Measurements from ENCODE around the gene NDP. TPM values are rescaled to one million over a fixed set of nuclear protein-coding genes. Genes with fewer than 3 reads are reported as not detected.

The NDP gene, protein sequence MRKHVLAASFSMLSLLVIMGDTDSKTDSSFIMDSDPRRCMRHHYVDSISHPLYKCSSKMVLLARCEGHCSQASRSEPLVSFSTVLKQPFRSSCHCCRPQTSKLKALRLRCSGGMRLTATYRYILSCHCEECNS
- not detected for total RNA-seq

DNA sequence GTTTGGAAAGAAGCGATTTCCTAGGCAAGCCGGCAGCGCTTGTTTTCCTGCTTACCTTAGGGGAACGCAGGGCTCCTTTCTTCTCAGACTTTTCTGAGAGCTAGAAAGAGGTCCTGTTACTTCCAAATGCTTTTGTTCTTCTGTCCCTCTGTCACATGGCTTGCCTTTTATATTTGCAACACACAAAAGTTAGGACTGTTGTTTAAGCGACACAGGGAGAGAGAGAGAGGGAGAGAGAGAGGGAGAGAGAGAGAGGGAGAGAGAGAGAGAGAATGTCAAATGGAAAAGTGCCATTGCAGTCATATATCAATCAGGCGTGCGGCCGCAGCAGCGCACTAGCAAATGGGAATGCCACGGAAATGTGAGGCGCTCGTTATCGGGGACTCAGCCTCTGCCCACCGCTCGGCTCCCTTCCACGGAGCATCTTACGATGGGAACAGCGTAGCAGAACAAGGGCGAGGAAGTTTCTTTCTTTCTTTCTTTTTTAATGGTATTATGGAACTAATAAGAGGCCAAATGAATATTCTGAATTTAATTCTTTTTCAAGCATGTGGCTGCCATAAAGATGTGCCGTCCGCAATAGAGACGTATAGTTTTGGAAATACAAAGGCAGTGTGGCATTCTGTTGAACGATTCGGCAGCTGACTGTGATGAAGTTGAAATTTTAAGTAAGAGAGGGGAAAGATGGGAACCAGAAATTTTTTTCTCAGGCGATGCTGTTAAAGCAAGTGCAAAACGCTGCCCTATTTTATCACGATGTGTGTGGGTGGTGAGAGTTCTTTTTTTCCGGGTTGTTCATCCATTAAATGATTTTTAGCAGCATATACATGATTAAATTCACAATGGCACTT, at the start of gene NDP:
TSS of gene NDP (minus strand) at position 142 of the 851 bp plus-strand sequence. CDS start 14,745 bp downstream, outside the sequence.
- intact Hi-C loops (cut with DNase I, micrococcal nuclease): loop anchor here in 1 of 2 experiments (5.0 kb wide), 1 partner anchor 269 kb away; no protein-coding TSS in a partner anchor
- H3K27ac Mint-ChIP-seq: no peak within 1 kb of the TSS
- DNase-seq (no peak), ATAC-seq (no peak)
- peak within 1 kb of the TSS; percentile 59 for H3K4me3 Mint-ChIP-seq
- H3K27me3 Mint-ChIP-seq: peaks cover 15% of the 10 kb centered on the region
- no peaks in the 10 kb centered on the region for H3K36me3 Mint-ChIP-seq (ENCODE audit: low read depth)
- peaks cover 9% of the 10 kb centered on the region for H3K4me1 Mint-ChIP-seq
- ChIA-PET CTCF (interaction anchor here (0.6 to 0.7 kb wide), 2 partner anchors 12 to 159 kb away, joined by 3 read pairs; no protein-coding TSS in a partner anchor), POLR2A (no interaction called here)
- no peaks in the 10 kb centered on the region for H3K9me3 Mint-ChIP-seq (ENCODE audit: low read depth)

DNA sequence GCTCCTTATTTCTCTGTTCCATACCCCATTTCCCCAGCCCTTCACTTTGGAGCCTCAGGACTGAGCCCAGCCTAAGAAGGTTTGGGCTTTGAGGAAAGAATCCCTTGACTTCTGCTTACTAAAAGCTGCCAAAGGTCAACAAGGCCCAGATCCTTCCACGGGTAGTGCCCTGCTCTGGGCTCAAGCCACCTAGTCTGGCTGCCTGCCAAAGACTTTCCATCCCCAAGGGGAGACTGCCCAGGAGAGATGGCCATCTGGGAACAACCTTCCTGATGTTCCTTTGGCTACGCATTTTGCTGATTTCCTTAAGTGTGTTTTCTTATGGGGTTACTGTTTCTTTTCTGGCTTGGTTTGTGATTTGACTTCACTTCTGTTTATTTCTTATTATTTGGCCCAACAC, 49.8 kb upstream of the NDP start:
- DNase-seq (no peak), ATAC-seq (no peak)
- Mint-ChIP-seq H3K4me3 (no peak overlapping the region), H3K36me3 (ENCODE audit: low read depth) (no peaks in the 10 kb centered on the region), H3K27ac (no peak overlapping the region), H3K27me3 (no peaks in the 10 kb centered on the region), H3K4me1 (no peaks in the 10 kb centered on the region), H3K9me3 (ENCODE audit: low read depth) (no peaks in the 10 kb centered on the region)
- CTCF ChIA-PET: no interaction called here
- POLR2A ChIA-PET: no interaction called here
- intact Hi-C loops (cut with DNase I, micrococcal nuclease): no loop called here

DNA sequence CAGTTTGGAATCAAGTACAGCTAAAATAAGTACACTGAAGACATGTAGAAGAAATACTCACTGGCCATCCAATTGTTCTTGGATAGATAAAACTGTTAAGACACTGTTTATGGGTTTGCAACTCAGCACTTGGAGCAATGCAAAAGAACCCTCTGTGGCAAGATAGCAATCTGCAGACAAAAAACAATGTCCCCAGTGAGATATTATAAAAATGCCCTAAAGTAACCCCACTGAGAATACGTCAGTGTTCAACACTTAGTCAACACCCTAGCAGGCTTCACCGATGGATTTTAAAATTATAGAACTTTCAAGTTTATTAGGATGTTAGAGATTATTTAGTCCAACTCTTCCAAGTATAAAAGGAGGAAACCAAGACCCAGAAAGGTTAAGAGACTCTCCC, 47.5 kb upstream of the NDP start:
- Mint-ChIP-seq H3K9me3 (ENCODE audit: low read depth) (no peaks in the 10 kb centered on the region), H3K36me3 (ENCODE audit: low read depth) (no peaks in the 10 kb centered on the region), H3K27me3 (no peaks in the 10 kb centered on the region), H3K27ac (no peak overlapping the region), H3K4me1 (no peaks in the 10 kb centered on the region), H3K4me3 (no peak overlapping the region)
- DNase-seq: no peak
- ChIA-PET POLR2A (no interaction called here), CTCF (no interaction called here)
- no peak for ATAC-seq
- intact Hi-C loops (cut with DNase I, micrococcal nuclease): no loop called here

DNA sequence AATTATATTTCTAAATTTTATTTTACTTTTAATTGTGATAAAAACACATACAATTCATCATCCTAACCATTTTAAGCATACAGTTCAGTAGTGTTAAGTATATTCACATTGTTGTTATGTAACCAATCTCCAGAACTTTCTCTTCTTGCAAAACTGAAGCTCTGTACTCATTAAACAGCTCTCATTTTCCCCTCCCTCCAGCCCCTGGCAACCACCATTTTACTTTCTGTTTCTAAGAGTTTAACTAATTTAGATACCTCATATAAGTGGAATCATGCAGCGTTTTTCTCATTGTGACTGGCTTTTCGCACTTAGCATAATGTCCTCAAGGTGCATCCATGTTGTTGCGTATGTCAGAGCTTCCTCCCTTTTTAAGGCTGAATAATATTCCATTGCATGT, 46.7 kb upstream of the NDP start:
- Mint-ChIP-seq H3K4me1 (no peaks in the 10 kb centered on the region), H3K36me3 (ENCODE audit: low read depth) (no peaks in the 10 kb centered on the region), H3K9me3 (ENCODE audit: low read depth) (no peaks in the 10 kb centered on the region), H3K27ac (no peak overlapping the region), H3K4me3 (no peak overlapping the region), H3K27me3 (no peaks in the 10 kb centered on the region)
- ChIA-PET CTCF (no interaction called here), POLR2A (no interaction called here)
- intact Hi-C loops (cut with DNase I, micrococcal nuclease): no loop called here
- ATAC-seq: peak; percentile 26
- DNase-seq: no peak

DNA sequence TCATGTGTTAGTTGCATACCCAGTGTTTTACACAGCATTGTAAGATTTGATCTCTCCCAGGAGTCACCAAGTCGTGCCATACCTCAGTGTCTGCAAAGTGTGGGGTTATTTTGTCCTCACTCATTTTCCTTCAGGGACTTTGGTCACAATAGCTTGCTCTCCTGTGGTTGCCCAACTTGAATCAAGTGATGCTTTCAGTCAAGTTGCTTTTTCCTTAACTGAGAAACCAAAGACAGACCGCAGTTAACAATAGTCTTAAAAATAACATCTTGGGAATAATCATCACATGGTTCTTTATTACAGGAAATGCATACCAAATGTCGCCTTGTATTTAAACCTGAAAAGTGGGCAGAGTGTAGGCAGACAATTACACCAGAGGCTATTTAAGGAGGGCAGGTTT, 44.5 kb upstream of the NDP start:
- DNase-seq (no peak), ATAC-seq (no peak)
- intact Hi-C loops (cut with DNase I, micrococcal nuclease): no loop called here
- H3K9me3 Mint-ChIP-seq (ENCODE audit: low read depth): no peaks in the 10 kb centered on the region
- no peaks in the 10 kb centered on the region for H3K27me3 Mint-ChIP-seq
- H3K36me3 Mint-ChIP-seq (ENCODE audit: low read depth): no peaks in the 10 kb centered on the region
- CTCF ChIA-PET: no interaction called here
- no peak overlapping the region for H3K4me3 Mint-ChIP-seq
- POLR2A ChIA-PET: no interaction called here
- peaks cover 7% of the 10 kb centered on the region for H3K4me1 Mint-ChIP-seq
- no peak overlapping the region for H3K27ac Mint-ChIP-seq

DNA sequence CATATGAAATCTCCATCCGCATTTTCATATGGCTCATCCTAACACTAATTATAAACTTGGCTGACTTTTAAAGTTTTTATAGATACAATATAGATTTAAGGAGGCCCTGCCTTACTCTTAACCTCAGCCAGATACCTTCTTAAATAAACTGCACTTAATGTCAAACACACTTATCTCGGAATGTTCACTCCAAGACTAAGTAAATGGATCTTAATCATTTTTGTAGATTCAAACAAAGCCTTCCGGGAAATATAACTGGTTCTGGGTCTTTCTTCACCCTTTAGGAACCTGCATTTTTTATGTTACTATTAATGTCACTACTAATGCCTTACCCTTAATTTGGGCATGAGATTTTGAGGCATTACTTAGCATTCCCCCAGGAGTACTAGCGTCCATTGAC, 43.7 kb upstream of the NDP start:
- no peak for DNase-seq
- peaks cover 12% of the 10 kb centered on the region for H3K4me1 Mint-ChIP-seq
- H3K4me3 Mint-ChIP-seq: no peak overlapping the region
- H3K9me3 Mint-ChIP-seq (ENCODE audit: low read depth): no peaks in the 10 kb centered on the region
- ChIA-PET POLR2A (no interaction called here), CTCF (no interaction called here)
- no peaks in the 10 kb centered on the region for H3K36me3 Mint-ChIP-seq (ENCODE audit: low read depth)
- intact Hi-C loops (cut with DNase I, micrococcal nuclease): no loop called here
- no peak for ATAC-seq
- H3K27ac Mint-ChIP-seq: no peak overlapping the region
- H3K27me3 Mint-ChIP-seq: no peaks in the 10 kb centered on the region

DNA sequence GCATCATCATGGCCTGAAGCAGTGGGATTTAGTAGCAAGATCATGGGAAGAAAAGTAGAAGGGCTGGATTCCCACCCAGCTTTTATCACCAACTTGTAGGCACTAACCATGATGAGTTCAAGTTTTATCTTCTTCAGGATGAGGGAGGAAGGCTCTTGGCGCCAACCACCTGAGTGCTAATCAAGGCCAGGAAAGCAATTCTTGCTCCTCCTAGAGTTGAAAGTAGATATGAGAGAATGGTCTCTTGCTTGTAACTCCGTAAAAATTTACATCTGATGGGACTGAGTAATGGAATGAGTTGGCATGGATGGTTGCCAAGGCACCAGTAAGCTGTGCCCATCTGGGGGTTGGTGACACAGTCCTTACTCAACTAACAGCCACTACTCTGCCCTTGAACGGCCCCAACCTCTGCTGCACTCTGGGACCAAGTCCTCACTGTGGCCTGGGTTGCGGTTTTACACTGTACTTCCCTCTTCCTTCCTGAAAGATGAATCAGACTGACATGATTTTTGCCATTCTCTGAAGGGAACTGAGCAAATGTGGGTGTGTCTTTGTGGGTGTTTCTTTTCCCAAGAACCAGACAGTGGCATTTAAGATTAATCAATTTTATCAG, 39.4 kb upstream of the NDP start:
- no peak overlapping the region for H3K27ac Mint-ChIP-seq
- intact Hi-C loops (cut with DNase I, micrococcal nuclease): no loop called here
- ChIA-PET POLR2A (no interaction called here), CTCF (interaction anchor here (0.8 kb wide), 1 partner anchor 1317 kb away, joined by 3 read pairs; no protein-coding TSS in a partner anchor)
- H3K9me3 Mint-ChIP-seq (ENCODE audit: low read depth): no peaks in the 10 kb centered on the region
- H3K4me1 Mint-ChIP-seq: peaks cover 12% of the 10 kb centered on the region
- DNase-seq: peak; percentile 73
- H3K36me3 Mint-ChIP-seq (ENCODE audit: low read depth): no peaks in the 10 kb centered on the region
- peak; percentile 99 for ATAC-seq
- peaks cover 3% of the 10 kb centered on the region for H3K27me3 Mint-ChIP-seq
- H3K4me3 Mint-ChIP-seq: no peak overlapping the region

DNA sequence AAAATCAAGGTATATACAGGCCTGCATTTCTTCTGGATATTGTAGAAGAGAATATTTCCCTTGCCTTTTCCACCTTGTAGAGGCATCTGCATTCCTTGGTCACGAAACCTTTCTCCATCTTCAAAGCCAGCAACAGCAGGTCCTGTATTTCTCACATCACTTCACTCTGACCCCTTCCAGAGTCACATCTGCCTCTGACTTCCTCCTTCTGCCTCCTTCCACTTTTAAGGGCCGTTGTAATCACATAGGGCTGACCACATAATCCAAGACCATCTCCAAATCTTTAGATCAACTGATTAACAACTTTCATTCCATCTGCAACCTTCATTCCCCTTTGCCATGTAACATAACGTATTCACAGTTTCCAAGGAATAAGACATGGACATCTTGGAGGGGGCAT, 38.3 kb upstream of the NDP start:
- Mint-ChIP-seq H3K27me3 (peaks cover 3% of the 10 kb centered on the region), H3K9me3 (ENCODE audit: low read depth) (no peaks in the 10 kb centered on the region), H3K36me3 (ENCODE audit: low read depth) (no peaks in the 10 kb centered on the region), H3K4me1 (peaks cover 12% of the 10 kb centered on the region), H3K4me3 (no peak overlapping the region), H3K27ac (no peak overlapping the region)
- ATAC-seq (no peak), DNase-seq (no peak)
- ChIA-PET CTCF (interaction anchor here (0.8 kb wide), 1 partner anchor 989 kb away, joined by 4 read pairs; no protein-coding TSS in a partner anchor), POLR2A (no interaction called here)
- intact Hi-C loops (cut with DNase I, micrococcal nuclease): no loop called here

DNA sequence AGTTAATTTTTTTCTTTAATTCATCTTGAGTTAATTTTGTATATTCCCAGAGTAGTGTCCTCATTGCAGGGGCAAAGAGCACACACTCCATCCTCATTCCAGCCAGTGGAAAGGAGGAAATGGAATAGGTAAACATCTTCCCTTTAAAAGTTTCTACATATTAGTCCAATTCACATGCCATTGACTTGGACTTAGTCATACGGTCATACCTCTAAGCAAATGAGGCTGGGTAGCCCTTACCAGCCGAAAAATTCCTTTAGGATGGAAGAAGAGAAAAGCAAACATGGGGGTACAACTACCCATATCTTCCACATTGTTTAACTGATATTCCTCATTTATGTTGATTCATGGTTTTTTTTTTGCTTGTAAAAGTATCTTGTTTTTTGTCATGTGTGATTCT, 37.4 kb upstream of the NDP start:
- ChIA-PET CTCF (no interaction called here), POLR2A (no interaction called here)
- Mint-ChIP-seq H3K9me3 (ENCODE audit: low read depth) (no peaks in the 10 kb centered on the region), H3K4me3 (no peak overlapping the region), H3K36me3 (ENCODE audit: low read depth) (no peaks in the 10 kb centered on the region), H3K27ac (no peak overlapping the region), H3K4me1 (peaks cover 12% of the 10 kb centered on the region), H3K27me3 (peaks cover 3% of the 10 kb centered on the region)
- ATAC-seq (no peak), DNase-seq (no peak)
- intact Hi-C loops (cut with DNase I, micrococcal nuclease): no loop called here

DNA sequence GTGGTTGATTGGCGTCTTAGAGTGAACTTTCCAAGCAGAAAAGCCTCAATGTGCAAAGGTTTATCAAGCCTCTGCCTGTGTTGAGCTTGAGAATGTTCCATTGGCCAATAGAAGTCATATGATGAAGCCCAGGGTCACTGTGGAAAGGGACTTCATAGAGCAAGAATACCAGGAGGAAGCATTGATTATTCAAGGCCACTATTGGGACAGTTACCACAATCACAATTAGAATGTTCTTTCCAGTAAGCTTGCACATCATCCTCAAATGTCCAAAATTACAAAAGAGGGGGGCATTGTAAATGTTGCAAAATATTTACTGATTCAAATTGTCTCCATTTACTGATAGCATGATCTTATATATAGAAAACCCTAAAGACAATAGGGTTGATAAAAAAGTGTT, 32.9 kb upstream of the NDP start:
- Mint-ChIP-seq H3K4me3 (no peak overlapping the region), H3K4me1 (no peaks in the 10 kb centered on the region), H3K27me3 (no peaks in the 10 kb centered on the region), H3K27ac (no peak overlapping the region), H3K9me3 (ENCODE audit: low read depth) (no peaks in the 10 kb centered on the region), H3K36me3 (ENCODE audit: low read depth) (no peaks in the 10 kb centered on the region)
- ATAC-seq (no peak), DNase-seq (no peak)
- intact Hi-C loops (cut with DNase I, micrococcal nuclease): no loop called here
- ChIA-PET POLR2A (no interaction called here), CTCF (no interaction called here)

DNA sequence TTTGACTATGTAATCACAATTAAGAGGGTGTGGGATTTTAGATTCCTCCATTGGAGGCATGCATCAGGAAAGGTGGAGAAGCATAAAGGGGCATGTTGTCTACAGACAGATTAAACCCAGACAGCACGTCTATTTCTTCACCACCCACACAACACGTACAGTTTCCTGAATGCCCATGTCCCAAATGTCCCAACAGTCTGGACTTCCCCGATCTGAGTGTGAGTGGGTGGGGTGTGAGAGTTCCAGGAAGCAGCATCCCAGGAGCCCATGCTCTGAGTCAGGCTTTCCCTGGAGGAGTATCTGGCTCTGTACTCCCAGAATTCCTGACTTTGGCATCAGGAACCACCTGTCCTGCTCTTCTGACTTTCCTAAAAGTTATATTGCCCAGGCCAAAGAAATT, 30.8 kb upstream of the NDP start:
- Mint-ChIP-seq H3K27me3 (no peaks in the 10 kb centered on the region), H3K36me3 (ENCODE audit: low read depth) (no peaks in the 10 kb centered on the region), H3K4me3 (no peak overlapping the region), H3K9me3 (ENCODE audit: low read depth) (no peaks in the 10 kb centered on the region), H3K4me1 (no peaks in the 10 kb centered on the region), H3K27ac (no peak overlapping the region)
- intact Hi-C loops (cut with DNase I, micrococcal nuclease): no loop called here
- ATAC-seq (no peak), DNase-seq (no peak)
- ChIA-PET CTCF (no interaction called here), POLR2A (no interaction called here)

DNA sequence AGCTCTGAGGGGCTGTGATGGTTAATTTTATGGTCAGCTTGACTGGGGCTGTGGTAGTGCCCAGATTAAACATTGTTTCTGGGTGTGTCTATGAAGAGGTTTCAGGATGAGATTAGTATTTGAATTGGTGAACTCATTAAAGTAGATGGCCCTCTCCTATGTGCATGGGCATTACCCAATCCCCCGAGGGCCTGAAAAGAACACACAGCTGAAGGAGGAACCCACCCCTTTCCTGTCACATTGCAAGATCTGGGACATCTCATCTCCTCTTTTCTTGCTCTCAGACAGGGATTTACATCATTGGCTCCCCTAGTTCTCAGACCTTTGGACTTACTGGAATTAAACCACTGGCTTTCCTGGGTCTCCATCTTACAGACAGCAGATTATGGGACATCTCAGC, 29.4 kb upstream of the NDP start:
- ChIA-PET CTCF (no interaction called here), POLR2A (no interaction called here)
- intact Hi-C loops (cut with DNase I, micrococcal nuclease): no loop called here
- H3K36me3 Mint-ChIP-seq (ENCODE audit: low read depth): no peaks in the 10 kb centered on the region
- H3K4me1 Mint-ChIP-seq: no peaks in the 10 kb centered on the region
- H3K27ac Mint-ChIP-seq: no peak overlapping the region
- ATAC-seq (no peak), DNase-seq (no peak)
- no peak overlapping the region for H3K4me3 Mint-ChIP-seq
- H3K27me3 Mint-ChIP-seq: no peaks in the 10 kb centered on the region
- H3K9me3 Mint-ChIP-seq (ENCODE audit: low read depth): no peaks in the 10 kb centered on the region
